Measurements from ENCODE around the gene CDH5. TPM values are rescaled to one million over a fixed set of nuclear protein-coding genes. Genes with fewer than 3 reads are reported as not detected.
A peak's percentile ranks its signal among the peaks of the same experiment; 100 is the strongest.

The CDH5 gene
- total RNA-seq, 2 donors from 2014 or later, result 10.4 to 15.8 TPM

DNA sequence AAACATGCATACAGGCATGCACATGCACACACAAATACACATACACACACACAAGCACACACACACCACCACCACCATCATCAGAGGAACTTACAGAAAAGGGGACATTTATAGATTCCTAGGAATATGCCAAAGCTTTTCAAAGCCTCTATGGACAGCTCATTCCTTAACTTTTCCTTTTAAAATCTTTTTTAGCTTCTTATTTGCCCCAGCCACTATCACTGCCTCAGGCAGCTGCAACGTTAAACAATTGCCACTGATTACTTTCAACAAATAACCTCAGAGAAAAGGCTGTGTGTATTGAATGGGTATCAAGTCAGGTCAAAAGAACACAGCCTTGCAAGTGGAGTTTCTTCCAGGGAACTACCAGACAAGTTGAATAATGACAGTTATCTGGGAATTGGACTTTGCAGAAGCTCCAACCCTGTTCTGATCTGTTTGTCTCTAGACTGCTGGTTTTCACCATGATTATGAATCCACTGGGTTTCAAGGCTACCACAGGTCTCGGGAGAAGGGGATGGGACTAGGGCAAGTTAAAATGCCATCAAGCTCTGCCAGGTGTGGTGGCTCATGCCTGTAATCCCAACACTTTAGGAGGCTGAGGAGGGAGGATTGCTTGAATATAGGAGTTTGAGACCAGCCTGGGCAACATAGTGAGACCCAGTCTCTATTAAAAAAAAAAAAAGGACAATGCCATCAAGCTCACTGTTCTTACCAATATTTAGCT, 38.7 kb downstream of the CDH5 start:
- ATAC-seq, result no peak
- 64 to 73% methylated on average over 2 of the region's 2 CpGs for WGBS, 2 donors
- Histone ChIP-seq H3K9me3 (no peaks in the 10 kb centered on the region), H3K4me1 (peaks cover 7% of the 10 kb centered on the region), H3K36me3 (replicated peaks in 1 of 2; ENCODE audit: insufficient read depth in 1 of 2, low read depth in 2 of 2) (no peaks in the 10 kb centered on the region), H3K4me3 (no peak overlapping the region), H3K27me3 (no peaks in the 10 kb centered on the region), H3K27ac (no peak overlapping the region)
- DNase-seq, result no peak
- TF ChIP-seq, protein P1, sequence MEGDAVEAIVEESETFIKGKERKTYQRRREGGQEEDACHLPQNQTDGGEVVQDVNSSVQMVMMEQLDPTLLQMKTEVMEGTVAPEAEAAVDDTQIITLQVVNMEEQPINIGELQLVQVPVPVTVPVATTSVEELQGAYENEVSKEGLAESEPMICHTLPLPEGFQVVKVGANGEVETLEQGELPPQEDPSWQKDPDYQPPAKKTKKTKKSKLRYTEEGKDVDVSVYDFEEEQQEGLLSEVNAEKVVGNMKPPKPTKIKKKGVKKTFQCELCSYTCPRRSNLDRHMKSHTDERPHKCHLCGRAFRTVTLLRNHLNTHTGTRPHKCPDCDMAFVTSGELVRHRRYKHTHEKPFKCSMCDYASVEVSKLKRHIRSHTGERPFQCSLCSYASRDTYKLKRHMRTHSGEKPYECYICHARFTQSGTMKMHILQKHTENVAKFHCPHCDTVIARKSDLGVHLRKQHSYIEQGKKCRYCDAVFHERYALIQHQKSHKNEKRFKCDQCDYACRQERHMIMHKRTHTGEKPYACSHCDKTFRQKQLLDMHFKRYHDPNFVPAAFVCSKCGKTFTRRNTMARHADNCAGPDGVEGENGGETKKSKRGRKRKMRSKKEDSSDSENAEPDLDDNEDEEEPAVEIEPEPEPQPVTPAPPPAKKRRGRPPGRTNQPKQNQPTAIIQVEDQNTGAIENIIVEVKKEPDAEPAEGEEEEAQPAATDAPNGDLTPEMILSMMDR (IDR thresholded peaks at IDR 0.05), result no peak
- TF ChIP-seq POLR2A (IDR thresholded peaks at IDR 0.05), result no peak
- intact Hi-C loops (cut with DNase I), result loop anchor here (5.0 to 10.0 kb wide), 3 partner anchors 80 to 462 kb away; partner anchors contain the start of gene CMTM3

DNA sequence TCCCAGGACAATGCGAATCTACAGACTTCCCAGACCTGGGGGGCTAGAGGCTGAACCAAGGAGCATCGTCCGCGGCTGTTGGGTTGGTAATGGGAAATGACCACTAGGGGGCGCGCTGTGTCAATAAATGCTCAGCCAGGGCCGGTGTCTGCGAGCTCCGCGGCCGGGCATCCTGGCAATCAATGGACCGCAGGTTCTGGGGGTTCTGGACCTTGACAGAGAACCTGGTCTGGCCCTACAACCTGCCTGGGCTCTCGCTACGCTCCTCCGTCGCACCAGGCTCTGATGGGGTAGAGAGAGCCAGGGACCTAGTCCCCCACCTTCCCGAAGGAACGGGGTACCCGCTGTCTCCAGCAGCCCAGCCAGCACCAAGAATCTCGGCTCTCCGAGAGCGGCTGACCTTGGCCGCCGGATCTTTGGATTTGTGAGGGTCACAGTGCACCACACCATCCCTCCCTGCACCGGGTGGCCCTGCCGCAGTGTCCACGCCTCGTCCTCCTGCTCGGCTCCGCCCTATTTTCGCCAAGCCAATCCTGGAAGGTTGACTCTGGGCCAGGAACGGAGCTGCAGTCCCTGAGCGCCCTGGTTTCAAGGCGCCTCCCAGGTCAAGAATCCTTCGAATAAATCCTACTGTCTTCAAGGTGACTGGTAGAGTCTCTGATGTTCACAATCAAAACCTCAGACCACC, 40.2 kb downstream of the CDH5 start:
- Histone ChIP-seq H3K36me3 (replicated peaks in 1 of 2; ENCODE audit: insufficient read depth in 1 of 2, low read depth in 2 of 2) (no peaks in the 10 kb centered on the region), H3K4me3 (no peak overlapping the region), H3K9me3 (no peaks in the 10 kb centered on the region), H3K27me3 (no peaks in the 10 kb centered on the region), H3K27ac (no peak overlapping the region), H3K4me1 (peaks cover 7% of the 10 kb centered on the region)
- intact Hi-C loops (cut with DNase I), result loop anchor here (5.0 to 10.0 kb wide), 3 partner anchors 78 to 461 kb away; partner anchors contain the start of gene CMTM3
- 1% methylated on average over 15 to 35 of the region's 35 CpGs for WGBS, 2 donors
- TF ChIP-seq, protein P1 (IDR thresholded peaks at IDR 0.05), result peak; percentile 72 to 90 (median 87)
- TF ChIP-seq POLR2A (IDR thresholded peaks at IDR 0.05), result peak in 1 of 3 donors; percentile 7
- ATAC-seq (peak; percentile 88), DNase-seq (peak; percentile 82 to 87 (median 84))

DNA sequence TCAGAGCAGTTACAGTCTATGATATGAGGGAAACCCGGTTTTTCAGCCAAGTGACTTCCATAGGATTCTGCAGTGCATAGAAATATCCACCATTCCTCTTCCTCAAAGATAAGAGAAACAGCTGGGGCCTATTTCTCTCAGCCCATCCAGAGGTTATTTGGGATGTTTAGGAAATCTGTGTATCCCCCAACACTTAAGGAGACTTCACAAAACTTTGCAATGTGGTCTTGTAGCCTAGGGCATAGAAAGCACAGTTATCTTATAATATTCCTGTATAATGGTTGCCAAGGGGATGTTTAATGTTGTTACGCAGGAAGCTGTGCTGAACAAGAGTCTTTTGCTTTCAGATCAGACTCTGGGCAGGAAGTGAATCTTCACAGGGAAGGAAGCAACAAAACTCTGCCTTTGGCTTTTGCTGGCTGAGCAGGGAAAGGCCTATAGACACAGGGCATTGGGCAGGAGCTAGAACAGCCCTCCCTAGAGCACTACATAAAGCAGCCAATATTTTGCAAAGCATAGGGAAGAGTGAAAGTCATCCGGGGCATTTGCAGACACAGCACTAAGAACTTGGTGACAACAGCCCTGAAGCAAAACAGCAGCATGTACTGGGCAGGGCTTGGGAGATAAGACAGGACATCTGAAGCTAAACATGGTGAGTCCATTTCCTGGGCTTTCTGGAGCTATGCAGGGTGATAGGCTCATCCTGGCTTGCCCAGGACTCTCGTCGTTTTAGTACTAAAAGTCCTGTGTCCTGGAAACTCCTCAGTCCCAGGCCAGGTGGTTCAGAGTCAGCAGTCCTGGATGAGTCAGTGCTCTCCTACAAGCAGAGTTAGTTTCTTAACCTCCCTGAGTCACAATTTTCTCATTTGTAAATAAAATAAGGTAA, 41.9 kb downstream of the CDH5 start:
- no peak for TF ChIP-seq POLR2A (IDR thresholded peaks at IDR 0.05)
- TF ChIP-seq, protein P1 (IDR thresholded peaks at IDR 0.05), result no peak
- no peak overlapping the region for H3K4me3 ChIP-seq
- peak in 1 of 4 donors; percentile 16 for DNase-seq
- WGBS, 2 donors, result 28 to 67% methylated on average over 5 of the region's 5 CpGs
- no peaks in the 10 kb centered on the region for H3K27me3 ChIP-seq
- no peaks in the 10 kb centered on the region for H3K36me3 ChIP-seq (replicated peaks in 1 of 2; ENCODE audit: insufficient read depth in 1 of 2, low read depth in 2 of 2)
- H3K9me3 ChIP-seq, result no peaks in the 10 kb centered on the region
- peak overlapping the region in 2 of 4 donors; percentile 4 to 13 for H3K27ac ChIP-seq
- H3K4me1 ChIP-seq, result peaks cover 7% of the 10 kb centered on the region
- ATAC-seq, result no peak
- intact Hi-C loops (cut with DNase I), result loop anchor here (5.0 to 10.0 kb wide), 3 partner anchors 76 to 459 kb away; partner anchors contain the start of gene CMTM3

DNA sequence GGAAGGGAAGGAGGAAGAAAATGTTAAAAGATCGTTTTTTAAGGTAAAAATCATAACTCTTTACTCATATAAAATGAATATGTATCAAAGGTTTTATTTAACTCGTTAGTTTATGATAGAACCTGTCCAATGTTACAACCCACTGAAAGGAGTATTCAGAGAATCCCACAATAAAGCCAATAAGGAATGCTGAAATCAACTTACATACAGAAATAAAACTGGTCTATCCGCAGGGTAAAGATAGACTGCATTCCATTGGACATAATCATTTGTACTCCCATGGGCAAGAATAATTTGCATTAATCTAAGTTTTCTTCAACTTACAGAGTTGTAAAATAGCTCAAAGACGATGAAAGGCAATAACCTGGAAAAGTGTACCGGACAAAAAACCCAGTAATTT, 42.7 kb downstream of the CDH5 start:
- ATAC-seq, result no peak
- intact Hi-C loops (cut with DNase I), result loop anchor here (5.0 to 10.0 kb wide), 3 partner anchors 76 to 458 kb away; partner anchors contain the start of gene CMTM3
- Histone ChIP-seq H3K36me3 (replicated peaks in 1 of 2; ENCODE audit: insufficient read depth in 1 of 2, low read depth in 2 of 2) (no peaks in the 10 kb centered on the region), H3K27me3 (no peaks in the 10 kb centered on the region), H3K4me3 (no peak overlapping the region), H3K9me3 (no peaks in the 10 kb centered on the region), H3K27ac (no peak overlapping the region), H3K4me1 (peaks cover 7% of the 10 kb centered on the region)
- WGBS, 2 donors, result 61 to 65% methylated on average over 5 of the region's 5 CpGs
- no peak for TF ChIP-seq POLR2A (IDR thresholded peaks at IDR 0.05)
- TF ChIP-seq, protein P1 (IDR thresholded peaks at IDR 0.05), result no peak
- no peak for DNase-seq

All from body of pancreas (tissue), 4 donors.